ENCODE results near the gene NADK2. TPM values are rescaled to one million over a fixed set of nuclear protein-coding genes. Genes with fewer than 3 reads are reported as not detected.

Gene NADK2
- total RNA-seq, 1 donor from 2014 or later = 38.4 TPM

- Mint-ChIP-seq H3K4me3 (no peak overlapping the region), H3K36me3 (no peaks in the 10 kb centered on the region), H3K9me3 (peaks cover 4% of the 10 kb centered on the region), H3K4me1 (ENCODE audit: unreplicated experiment) (peaks cover 33% of the 10 kb centered on the region), H3K27me3 (no peaks in the 10 kb centered on the region), H3K27ac (no peak overlapping the region)
- DNase-seq (ENCODE audit: extremely low spot score, unreplicated experiment) = no peak
- no peak for TF ChIP-seq CTCF (conservative IDR thresholded peaks at IDR 0.05)
Measured at GRCh38 chr5:36277521-36278176, 35.9 kb upstream of the NADK2 start.

GRCh38 chr5:36276864-36277263 lies 35.1 kb upstream of the NADK2 start:
- DNase-seq (ENCODE audit: extremely low spot score, unreplicated experiment) = no peak
- Mint-ChIP-seq H3K36me3 (no peaks in the 10 kb centered on the region), H3K27me3 (no peaks in the 10 kb centered on the region), H3K4me1 (ENCODE audit: unreplicated experiment) (peaks cover 33% of the 10 kb centered on the region), H3K27ac (no peak overlapping the region), H3K9me3 (peaks cover 4% of the 10 kb centered on the region), H3K4me3 (no peak overlapping the region)
- TF ChIP-seq CTCF (conservative IDR thresholded peaks at IDR 0.05) = no peak

GRCh38 chr5:36273809-36274526 lies 32.2 kb upstream of the NADK2 start:
- Mint-ChIP-seq H3K9me3 (peaks cover 4% of the 10 kb centered on the region), H3K27ac (no peak overlapping the region), H3K4me3 (no peak overlapping the region), H3K4me1 (ENCODE audit: unreplicated experiment) (peaks cover 17% of the 10 kb centered on the region), H3K27me3 (no peaks in the 10 kb centered on the region), H3K36me3 (no peaks in the 10 kb centered on the region)
- no peak for DNase-seq (ENCODE audit: extremely low spot score, unreplicated experiment)
- no peak for TF ChIP-seq CTCF (conservative IDR thresholded peaks at IDR 0.05)

GRCh38 chr5:36272136-36272690 lies 30.5 kb upstream of the NADK2 start:
- no peaks in the 10 kb centered on the region for H3K9me3 Mint-ChIP-seq
- DNase-seq (ENCODE audit: extremely low spot score, unreplicated experiment) = no peak
- H3K27me3 Mint-ChIP-seq = no peaks in the 10 kb centered on the region
- no peak overlapping the region for H3K27ac Mint-ChIP-seq
- no peak for TF ChIP-seq CTCF (conservative IDR thresholded peaks at IDR 0.05)
- H3K36me3 Mint-ChIP-seq = no peaks in the 10 kb centered on the region
- peaks cover 10% of the 10 kb centered on the region for H3K4me1 Mint-ChIP-seq (ENCODE audit: unreplicated experiment)
- H3K4me3 Mint-ChIP-seq = no peak overlapping the region

- Mint-ChIP-seq H3K9me3 (no peaks in the 10 kb centered on the region), H3K4me3 (no peak overlapping the region)
Measured at GRCh38 chr5:36270876-36271575, 29.3 kb upstream of the NADK2 start.

More at GRCh38 chr5:36270876-36271575, 29.3 kb upstream of the NADK2 start:
- H3K36me3 Mint-ChIP-seq = no peaks in the 10 kb centered on the region
- H3K4me1 Mint-ChIP-seq (ENCODE audit: unreplicated experiment) = peaks cover 10% of the 10 kb centered on the region
- no peak overlapping the region for H3K27ac Mint-ChIP-seq
- TF ChIP-seq CTCF (conservative IDR thresholded peaks at IDR 0.05) = no peak
- no peak for DNase-seq (ENCODE audit: extremely low spot score, unreplicated experiment)
- no peaks in the 10 kb centered on the region for H3K27me3 Mint-ChIP-seq

Measured in type B pancreatic cell (in vitro differentiated cells).